Mesenchymal stem cell (in vitro differentiated cells and primary cell): Measurements from ENCODE around the gene DNAH11.

ENCODE experiments used
- DNase-seq: peaks from one replicate; pipeline ENCODE4 v3.0.0-alpha.2; 2013
- H2AFZ ChIP-seq: one replicate; pipeline ENCODE4 v1.6.1; 2013; ENCODE audit warnings: low read depth, mild to moderate bottlenecking, control low read depth, inconsistent platforms, low read length, moderate library complexity
- H2AK5ac ChIP-seq: 2 replicates; pipeline ENCODE4 v1.6.1; 2013; ENCODE audit warnings: low read length, moderate library complexity, mild to moderate bottlenecking, inconsistent platforms; ENCODE audit not compliant: severe bottlenecking
- H2BK120ac ChIP-seq: one replicate; pipeline ENCODE4 v1.6.1; 2013; ENCODE audit warnings: low read depth, mild to moderate bottlenecking, inconsistent platforms, low read length, moderate library complexity
- H2BK12ac ChIP-seq, 2 experiments: one replicate each; pipeline ENCODE4 v1.6.1; 2013; ENCODE audit warnings: inconsistent platforms in 2 of 2, low read length in 2 of 2, mild to moderate bottlenecking in 2 of 2, moderate library complexity in 2 of 2, control low read depth in 1 of 2
- H2BK15ac ChIP-seq: one replicate; pipeline ENCODE4 v1.6.1; 2013; ENCODE audit warnings: mild to moderate bottlenecking, low read depth, inconsistent platforms; ENCODE audit not compliant: poor library complexity, severe bottlenecking
- H2BK5ac ChIP-seq: 2 replicates; pipeline ENCODE4 v1.6.1; 2013; ENCODE audit warnings: low read depth, mild to moderate bottlenecking, low read length, control low read depth, inconsistent platforms; ENCODE audit not compliant: poor library complexity, severe bottlenecking
- H3K14ac ChIP-seq, 2 experiments: one replicate each; pipeline ENCODE4 v1.6.1; 2013; ENCODE audit warnings: inconsistent platforms in 2 of 2, low read length in 2 of 2, control low read depth in 1 of 2, mild to moderate bottlenecking in 1 of 2, moderate library complexity in 1 of 2
- H3K18ac ChIP-seq, 2 experiments: one replicate each; pipeline ENCODE4 v1.6.1; 2013; ENCODE audit warnings: inconsistent platforms in 2 of 2, low read length in 2 of 2, control low read depth in 1 of 2, low read depth in 1 of 2, mild to moderate bottlenecking in 1 of 2
- H3K23ac ChIP-seq, 2 experiments: one replicate each; pipeline ENCODE4 v1.6.1; 2013; ENCODE audit warnings: inconsistent platforms in 2 of 2, low read length in 2 of 2, mild to moderate bottlenecking in 2 of 2, moderate library complexity in 2 of 2, control low read depth in 1 of 2
- H3K27ac ChIP-seq: 2 replicates; pipeline ENCODE4 v1.5.1; 2013; ENCODE audit warnings: mild to moderate bottlenecking, moderate library complexity, low read length, control low read depth, inconsistent platforms; ENCODE audit not compliant: poor library complexity, severe bottlenecking
- H3K27me3 ChIP-seq, 2 experiments: 2 replicates each; pipeline versions ENCODE4 v1.6.1 to v1.7.0; 2013; ENCODE audit warnings: low read length in 2 of 2, mild to moderate bottlenecking in 2 of 2, moderate library complexity in 2 of 2, control low read depth in 1 of 2, inconsistent platforms in 1 of 2; ENCODE audit not compliant: control insufficient read depth in 1 of 2, insufficient read depth in 1 of 2
- H3K36me3 ChIP-seq, 2 experiments: 2 replicates each; pipeline versions ENCODE4 v1.6.1 to v1.7.0; 2013; ENCODE audit warnings: low read length in 2 of 2, control low read depth in 1 of 2, inconsistent platforms in 1 of 2, low read depth in 1 of 2, mild to moderate bottlenecking in 1 of 2; ENCODE audit not compliant: insufficient read depth in 2 of 2, control insufficient read depth in 1 of 2
- H3K4ac ChIP-seq, 2 experiments: one replicate each; pipeline ENCODE4 v1.6.1; 2013; ENCODE audit warnings: inconsistent platforms in 2 of 2, low read length in 2 of 2, mild to moderate bottlenecking in 2 of 2, moderate library complexity in 2 of 2, control low read depth in 1 of 2, low read depth in 1 of 2
- H3K4me1 ChIP-seq: 2 replicates; pipeline ENCODE4 v1.6.1; 2013; ENCODE audit warnings: low read depth, low read length, control low read depth; ENCODE audit not compliant: control insufficient read depth, insufficient read depth
- H3K4me2 ChIP-seq: 2 replicates; pipeline ENCODE4 v1.6.1; 2013; ENCODE audit warnings: low read length, mild to moderate bottlenecking, inconsistent platforms; ENCODE audit not compliant: poor library complexity, severe bottlenecking
- H3K4me3 ChIP-seq, 2 experiments: 2 replicates each; pipeline versions ENCODE4 v1.5.1 to v1.7.0; 2013; ENCODE audit warnings: low read length in 2 of 2, mild to moderate bottlenecking in 2 of 2, control low read depth in 1 of 2, low read depth in 1 of 2; ENCODE audit not compliant: insufficient read depth in 1 of 2
- H3K79me1 ChIP-seq: replicated peaks from 2 replicates; pipeline ENCODE4 v1.6.1; 2013; ENCODE audit warnings: mild to moderate bottlenecking, control low read depth, low read length, inconsistent platforms; ENCODE audit not compliant: poor library complexity, severe bottlenecking
- H3K9ac ChIP-seq: 2 replicates; pipeline ENCODE4 v1.7.0; 2013; ENCODE audit warnings: mild to moderate bottlenecking, low read length, moderate library complexity
- H3K9me3 ChIP-seq: 2 replicates; pipeline ENCODE4 v1.7.0; 2013; ENCODE audit warnings: mild to moderate bottlenecking, low read length; ENCODE audit not compliant: control insufficient read depth
- H4K8ac ChIP-seq: one replicate; pipeline ENCODE4 v1.6.1; 2013; ENCODE audit warnings: inconsistent platforms, mild to moderate bottlenecking, low read length, moderate library complexity
- H4K91ac ChIP-seq: one replicate; pipeline ENCODE4 v1.6.1; 2013; ENCODE audit warnings: mild to moderate bottlenecking, low read length, inconsistent platforms
- WGBS: methylation state at CpG from one replicate; pipeline ENCODE4 v1.1.7; 2013; ENCODE audit warnings: mixed read lengths; 5-methylcytosine and 5-hydroxymethylcytosine counted together

DNAH11 gene

DNA sequence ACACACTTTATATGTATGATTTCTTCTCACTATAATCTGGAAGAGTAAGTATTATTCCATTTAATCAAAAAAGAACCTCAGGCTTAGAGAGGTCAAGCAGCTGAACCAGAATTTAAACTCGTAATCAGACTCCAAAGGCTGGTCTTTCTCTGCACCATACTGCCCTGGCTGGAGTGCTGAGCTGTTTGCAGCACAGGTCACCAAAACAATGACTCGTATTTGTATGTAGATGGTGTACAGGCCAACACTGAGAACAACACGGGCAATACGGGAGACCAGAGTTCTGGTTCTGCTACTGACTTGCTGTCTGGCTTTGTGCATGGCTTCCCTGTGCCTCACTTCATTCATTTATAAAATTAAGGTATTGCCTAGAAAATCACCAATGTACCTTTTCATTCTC lies 344.9 kb downstream of the DNAH11 start:
- no peak overlapping the region for H3K27ac ChIP-seq
- no peak overlapping the region for H2AFZ ChIP-seq
- no peak overlapping the region for H3K14ac ChIP-seq
- no peak for DNase-seq
- 93% methylated on average over 4 of the region's 4 CpGs for WGBS
- H3K79me1 ChIP-seq, result no peaks in the 10 kb centered on the region
- H2BK15ac ChIP-seq, result no peak overlapping the region
- no peaks in the 10 kb centered on the region for H3K27me3 ChIP-seq
- no peak overlapping the region for H3K18ac ChIP-seq
- no peak overlapping the region for H3K23ac ChIP-seq
- no peak overlapping the region for H4K91ac ChIP-seq
- no peak overlapping the region for H2BK120ac ChIP-seq
- H4K8ac ChIP-seq, result no peak overlapping the region
- no peaks in the 10 kb centered on the region for H3K9me3 ChIP-seq
- no peak overlapping the region for H3K4me3 ChIP-seq
- H3K36me3 ChIP-seq, result no peaks in the 10 kb centered on the region
- H2BK12ac ChIP-seq, result no peak overlapping the region
- H3K9ac ChIP-seq, result no peak overlapping the region
- H2AK5ac ChIP-seq, result no peak overlapping the region
- H2BK5ac ChIP-seq, result no peak overlapping the region
- no peak overlapping the region for H3K4ac ChIP-seq
- H3K4me1 ChIP-seq, result no peaks in the 10 kb centered on the region
- no peak overlapping the region for H3K4me2 ChIP-seq

DNA sequence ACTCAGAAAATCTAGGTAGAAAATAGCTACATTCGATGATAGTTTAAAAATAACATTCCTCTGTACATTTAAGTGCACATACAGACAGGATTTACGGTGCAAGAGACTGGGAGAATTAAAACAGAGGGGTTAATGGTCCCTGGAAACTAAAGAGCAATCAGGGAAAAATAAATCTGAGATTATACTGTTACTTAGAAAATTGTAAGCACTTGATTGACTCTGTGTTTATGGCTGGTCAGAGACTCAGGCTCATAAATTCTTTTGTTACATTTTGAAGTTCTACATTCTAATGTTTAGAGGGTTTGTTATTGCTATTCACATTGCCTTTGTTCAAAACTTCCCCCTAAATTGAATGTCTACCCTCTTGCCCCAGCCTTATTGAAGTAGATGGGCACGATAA lies 348.5 kb downstream of the DNAH11 start:
- Histone ChIP-seq H4K8ac (no peak overlapping the region), H3K27me3 (no peaks in the 10 kb centered on the region), H2AK5ac (no peak overlapping the region), H3K4me2 (no peak overlapping the region), H3K9ac (no peak overlapping the region), H4K91ac (no peak overlapping the region), H3K23ac (no peak overlapping the region), H2BK120ac (no peak overlapping the region), H2BK5ac (no peak overlapping the region), H3K36me3 (peaks cover 0 to 5% of the 10 kb centered on the region in 2 experiments), H2AFZ (no peak overlapping the region), H2BK15ac (no peak overlapping the region), H3K4ac (no peak overlapping the region), H3K79me1 (no peaks in the 10 kb centered on the region), H3K18ac (no peak overlapping the region), H3K4me3 (no peak overlapping the region), H2BK12ac (no peak overlapping the region), H3K27ac (no peak overlapping the region), H3K14ac (no peak overlapping the region), H3K9me3 (no peaks in the 10 kb centered on the region), H3K4me1 (no peaks in the 10 kb centered on the region)
- no peak for DNase-seq
- WGBS, result 86% methylated on average over 2 of the region's 3 CpGs

DNA sequence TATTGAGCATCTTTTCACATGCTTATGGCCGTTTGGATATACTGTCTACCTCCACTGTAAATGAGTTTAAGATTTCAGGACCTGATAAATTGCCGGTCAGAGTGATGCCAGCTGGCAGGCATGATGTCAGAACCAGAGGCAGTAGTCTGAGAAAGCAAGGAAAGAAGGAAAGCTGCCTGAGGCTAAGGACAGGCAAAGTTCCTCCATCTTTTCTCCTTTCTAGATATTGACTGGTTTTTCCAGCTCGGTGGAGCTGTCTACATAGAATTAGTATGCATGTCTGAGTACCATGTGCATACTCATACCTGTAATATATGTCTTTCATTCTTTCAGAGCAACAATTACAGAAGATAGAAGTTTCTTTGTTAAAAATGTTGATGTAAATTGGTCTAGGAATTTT lies 350.6 kb downstream of the DNAH11 start:
- no peaks in the 10 kb centered on the region for H3K4me1 ChIP-seq
- H3K18ac ChIP-seq, result no peak overlapping the region
- H2BK12ac ChIP-seq, result no peak overlapping the region
- DNase-seq, result no peak
- H3K23ac ChIP-seq, result no peak overlapping the region
- WGBS, result 97% methylated on average over 2 of the region's 3 CpGs
- H3K14ac ChIP-seq, result no peak overlapping the region
- no peak overlapping the region for H2BK5ac ChIP-seq
- H3K4me2 ChIP-seq, result no peak overlapping the region
- no peaks in the 10 kb centered on the region for H3K79me1 ChIP-seq
- H3K9ac ChIP-seq, result no peak overlapping the region
- H3K27me3 ChIP-seq, result no peaks in the 10 kb centered on the region
- peaks cover 0 to 5% of the 10 kb centered on the region in 2 experiments for H3K36me3 ChIP-seq
- H3K9me3 ChIP-seq, result no peaks in the 10 kb centered on the region
- H2BK15ac ChIP-seq, result no peak overlapping the region
- no peak overlapping the region for H3K4me3 ChIP-seq
- no peak overlapping the region for H4K8ac ChIP-seq
- no peak overlapping the region for H2AFZ ChIP-seq
- no peak overlapping the region for H4K91ac ChIP-seq
- H3K4ac ChIP-seq, result no peak overlapping the region
- no peak overlapping the region for H2AK5ac ChIP-seq
- no peak overlapping the region for H2BK120ac ChIP-seq
- H3K27ac ChIP-seq, result no peak overlapping the region

- no peak overlapping the region for H4K91ac ChIP-seq
- H3K14ac ChIP-seq, result peak overlapping the region in 1 of 2 experiments; percentile 35
- no peak overlapping the region for H3K4me3 ChIP-seq
- H3K9ac ChIP-seq, result no peak overlapping the region
- no peak overlapping the region for H4K8ac ChIP-seq
- H3K27me3 ChIP-seq, result no peaks in the 10 kb centered on the region
- H3K9me3 ChIP-seq, result no peaks in the 10 kb centered on the region
- no peak overlapping the region for H2BK120ac ChIP-seq
- H2AFZ ChIP-seq, result no peak overlapping the region
- H2AK5ac ChIP-seq, result no peak overlapping the region
- no peak overlapping the region for H3K4ac ChIP-seq
- H2BK12ac ChIP-seq, result no peak overlapping the region
- H3K18ac ChIP-seq, result peak overlapping the region in 1 of 2 experiments; percentile 55
- WGBS, result 95% methylated on average over 17 of the region's 17 CpGs
- peaks cover 19 to 52% of the 10 kb centered on the region in 2 experiments for H3K36me3 ChIP-seq
- DNase-seq, result no peak
- H3K4me2 ChIP-seq, result no peak overlapping the region
- H3K27ac ChIP-seq, result no peak overlapping the region
- H2BK15ac ChIP-seq, result no peak overlapping the region
- H2BK5ac ChIP-seq, result no peak overlapping the region
- peaks cover 2% of the 10 kb centered on the region for H3K4me1 ChIP-seq
- H3K23ac ChIP-seq, result no peak overlapping the region
- no peaks in the 10 kb centered on the region for H3K79me1 ChIP-seq
Measured at GRCh38 chr7:21898265-21898930, 355.6 kb downstream of the DNAH11 start.
